RWPE1 (cell line): ENCODE data around the gene ATG2A.

Source experiments
- CTCF ChIA-PET: fragments of 350-600 bp; sonication (Branson Sonifier 250); formaldehyde crosslinking; extraction: SDS; loops from one replicate; lab custom pipeline; 2021; lab: Yijun Ruan, JAX
- POLR2A ChIA-PET: fragments of 400-600 bp; formaldehyde crosslinking; extraction: SDS; loops from one replicate; lab custom pipeline; 2020; ENCODE audit warnings: antibody characterized with exemption; ENCODE audit not compliant: low non-redundant PET; lab: Yijun Ruan, JAX
- DNase-seq: peaks from one replicate; pipeline ENCODE4 v3.0.0; 2012; ENCODE audit warnings: low spot score
- H3K27ac ChIP-seq: fragments of 450-650 bp; 2 replicates; pipeline ENCODE4 v1.5.1; 2017
- TF ChIP-seq, protein P1 (sequence below): fragments of 450-650 bp; conservative IDR thresholded peaks from 2 replicates; pipeline ENCODE4 v1.5.1; 2017; ENCODE audit warnings: low read depth, mild to moderate bottlenecking

ATG2A gene

DNA sequence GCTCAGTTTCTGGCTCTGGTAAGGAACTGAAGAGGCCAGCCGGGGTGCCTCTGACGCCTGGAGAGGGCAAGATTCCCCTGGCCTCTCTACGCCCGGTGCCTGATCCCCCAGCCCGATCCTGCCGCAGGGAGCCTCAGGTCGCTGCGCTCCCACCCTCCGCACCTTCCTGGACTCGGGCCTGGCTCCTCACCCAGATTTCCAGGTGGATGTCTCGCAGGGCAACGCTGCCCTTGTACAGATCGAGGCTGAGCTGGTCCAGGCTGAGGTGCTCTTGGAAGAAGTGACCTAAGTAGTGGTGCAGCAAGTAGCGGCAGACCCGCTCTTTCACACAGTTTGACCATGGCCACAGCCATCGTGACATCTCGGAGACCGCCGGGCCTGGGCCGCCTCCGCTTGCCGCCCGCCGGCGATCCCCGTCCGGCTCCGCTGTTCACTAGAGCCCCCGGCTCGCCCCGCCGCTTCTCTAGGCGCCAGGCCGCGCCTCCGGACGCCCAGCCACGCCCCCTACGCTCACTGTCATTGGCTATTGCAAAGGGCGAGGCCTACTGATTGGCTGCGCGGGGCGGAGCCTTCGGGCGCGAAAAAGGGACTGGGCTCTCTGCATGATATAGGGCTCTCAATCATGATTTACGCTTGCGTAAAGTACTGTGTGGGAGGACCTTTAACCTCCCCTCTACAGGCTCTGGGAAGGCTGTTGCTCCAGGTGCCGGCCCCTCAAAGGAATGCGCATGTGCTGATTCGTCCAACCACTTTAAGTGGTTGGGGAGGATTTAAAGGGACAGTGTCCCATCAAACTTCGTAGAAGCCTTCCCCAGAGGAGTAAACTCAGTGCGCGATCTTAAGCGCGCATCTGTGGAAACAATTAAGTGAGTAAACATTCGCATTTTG is at the start of gene ATG2A:
ATG2A (minus strand) TSS at position 435 of the 888 bp plus-strand sequence; CDS start at position 361, 74 bp downstream.
- ChIA-PET CTCF (interaction anchor here (0.6 to 1.8 kb wide), 4 partner anchors 32 to 398 kb away, joined by 3 to 5 read pairs (median 4); partner anchors contain the start of gene ARL2), POLR2A (no interaction called here)
- H3K27ac ChIP-seq: peak within 1 kb of the TSS; percentile 82
- DNase-seq: peak; percentile 98
- TF ChIP-seq, protein P1, sequence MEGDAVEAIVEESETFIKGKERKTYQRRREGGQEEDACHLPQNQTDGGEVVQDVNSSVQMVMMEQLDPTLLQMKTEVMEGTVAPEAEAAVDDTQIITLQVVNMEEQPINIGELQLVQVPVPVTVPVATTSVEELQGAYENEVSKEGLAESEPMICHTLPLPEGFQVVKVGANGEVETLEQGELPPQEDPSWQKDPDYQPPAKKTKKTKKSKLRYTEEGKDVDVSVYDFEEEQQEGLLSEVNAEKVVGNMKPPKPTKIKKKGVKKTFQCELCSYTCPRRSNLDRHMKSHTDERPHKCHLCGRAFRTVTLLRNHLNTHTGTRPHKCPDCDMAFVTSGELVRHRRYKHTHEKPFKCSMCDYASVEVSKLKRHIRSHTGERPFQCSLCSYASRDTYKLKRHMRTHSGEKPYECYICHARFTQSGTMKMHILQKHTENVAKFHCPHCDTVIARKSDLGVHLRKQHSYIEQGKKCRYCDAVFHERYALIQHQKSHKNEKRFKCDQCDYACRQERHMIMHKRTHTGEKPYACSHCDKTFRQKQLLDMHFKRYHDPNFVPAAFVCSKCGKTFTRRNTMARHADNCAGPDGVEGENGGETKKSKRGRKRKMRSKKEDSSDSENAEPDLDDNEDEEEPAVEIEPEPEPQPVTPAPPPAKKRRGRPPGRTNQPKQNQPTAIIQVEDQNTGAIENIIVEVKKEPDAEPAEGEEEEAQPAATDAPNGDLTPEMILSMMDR: no peak

DNA sequence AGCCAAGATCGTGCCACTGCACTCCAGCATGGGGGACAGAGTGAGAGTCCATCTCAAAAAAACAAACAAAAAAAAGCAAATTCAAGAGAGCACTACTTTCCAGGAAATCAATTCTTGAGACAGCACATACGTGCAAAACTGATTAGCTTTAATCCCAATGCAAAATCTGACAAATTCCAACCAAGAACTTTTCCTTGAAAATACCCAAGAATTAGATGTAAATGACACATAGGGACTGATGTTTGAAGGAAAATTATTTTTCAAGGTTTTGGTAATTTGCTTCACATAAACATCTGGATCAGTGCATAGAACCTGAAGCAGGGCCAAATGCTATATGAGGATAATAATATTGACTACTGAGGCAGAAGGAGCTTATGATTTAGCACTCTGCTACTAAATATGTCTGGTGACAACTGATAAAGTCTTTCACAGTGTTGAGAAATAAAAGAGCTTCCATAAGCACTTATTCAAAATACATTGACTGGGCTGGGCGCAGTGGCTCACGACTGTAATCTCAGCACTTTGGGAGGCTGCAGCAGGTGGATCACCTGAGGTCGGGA is 46.1 kb upstream of the ATG2A start:
- H3K27ac ChIP-seq: no peak overlapping the region
- TF ChIP-seq, protein P1: no peak
- DNase-seq: no peak
- CTCF ChIA-PET: no interaction called here
- POLR2A ChIA-PET: no interaction called here

DNA sequence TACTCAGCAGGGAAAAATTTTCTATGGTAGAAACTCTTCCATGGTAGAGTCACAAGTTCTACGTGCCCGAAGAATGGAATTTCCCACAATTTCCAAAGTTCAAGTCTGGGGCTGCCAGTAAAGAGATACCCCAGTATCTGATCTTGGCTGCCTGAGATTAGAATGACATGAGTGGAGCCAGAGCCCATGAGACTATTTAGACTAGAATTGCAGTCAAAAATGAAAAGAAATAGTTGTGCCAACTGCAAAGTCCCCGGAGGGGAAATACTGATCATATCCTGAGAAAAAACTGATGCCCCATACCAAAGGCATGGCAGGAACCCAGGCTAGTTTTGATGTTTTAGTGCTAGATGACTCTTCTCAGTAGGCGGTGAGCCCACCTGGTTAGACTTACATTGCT is 43.7 kb upstream of the ATG2A start:
- CTCF ChIA-PET: no interaction called here
- DNase-seq: no peak

DNA sequence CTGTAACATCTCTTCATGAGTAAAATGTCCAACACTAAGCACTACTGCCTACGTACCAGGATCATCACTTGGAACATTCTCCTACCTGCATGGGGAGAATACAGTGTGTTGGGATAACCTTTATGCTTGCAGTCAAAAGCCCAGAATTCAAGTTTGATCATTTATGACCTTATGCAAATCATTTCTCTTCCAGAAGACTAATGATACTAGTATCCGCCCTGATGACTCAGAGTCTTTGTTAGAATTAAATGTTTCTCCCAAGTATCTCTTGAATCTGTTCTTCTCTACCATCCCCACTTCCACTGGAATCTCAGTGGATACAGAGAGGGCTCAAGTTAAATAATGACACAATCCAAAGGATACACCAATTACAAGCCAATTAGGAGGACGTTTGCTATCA is 42.5 kb upstream of the ATG2A start:
- no peak overlapping the region for H3K27ac ChIP-seq
- no peak for DNase-seq
- POLR2A ChIA-PET: no interaction called here
- TF ChIP-seq, protein P1: no peak
- CTCF ChIA-PET: no interaction called here

More for the DNA sequence above, 43.7 kb upstream of the ATG2A start:
- TF ChIP-seq, protein P1: no peak
- no peak overlapping the region for H3K27ac ChIP-seq
- POLR2A ChIA-PET: no interaction called here

DNA sequence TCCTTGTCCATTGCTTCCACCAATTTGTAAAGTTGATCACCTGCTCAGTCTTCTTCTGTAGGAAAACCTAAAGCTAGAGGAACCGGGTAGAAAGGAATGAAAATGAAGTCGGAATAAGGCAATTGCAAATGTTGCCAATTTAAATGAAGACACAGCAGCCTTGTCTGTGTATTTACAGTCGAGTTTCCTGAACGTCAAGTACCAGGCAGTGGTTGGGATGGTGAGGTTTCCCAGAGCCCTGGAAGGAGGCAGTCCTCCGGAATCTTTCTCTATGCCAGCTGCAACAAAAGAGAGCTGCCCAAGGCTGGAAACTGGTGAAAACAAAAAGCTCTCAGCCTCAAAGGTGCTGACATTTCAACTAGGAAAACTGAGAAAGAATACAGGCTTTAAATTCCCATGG is 37.2 kb upstream of the ATG2A start:
- TF ChIP-seq, protein P1: no peak
- H3K27ac ChIP-seq: no peak overlapping the region
- ChIA-PET CTCF (no interaction called here), POLR2A (no interaction called here)
- no peak for DNase-seq

DNA sequence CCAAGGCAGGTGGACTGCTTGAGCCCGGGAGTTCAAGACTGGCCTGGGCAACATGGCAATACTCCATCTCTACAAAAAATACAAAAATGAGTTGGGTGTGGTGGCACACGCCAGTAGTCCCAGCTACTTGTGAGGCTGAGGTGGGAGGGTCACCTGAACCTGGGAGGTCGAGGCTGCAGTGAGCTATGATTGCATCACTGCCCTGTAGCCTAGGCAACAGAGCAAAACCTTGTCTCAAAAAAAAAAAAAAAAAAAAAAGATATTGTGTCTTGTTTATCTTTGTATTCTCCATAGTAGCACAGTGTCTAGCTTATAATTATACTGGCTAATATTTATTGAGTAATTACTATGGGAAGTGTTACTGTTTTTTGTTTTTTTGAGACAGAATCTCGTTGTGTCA is 34.5 kb upstream of the ATG2A start:
- CTCF ChIA-PET: interaction anchor here (0.6 to 1.3 kb wide), 2 partner anchors 9 to 63 kb away, joined by 3 to 5 read pairs; no protein-coding TSS in a partner anchor
- no peak overlapping the region for H3K27ac ChIP-seq
- POLR2A ChIA-PET: no interaction called here

More for the DNA sequence above, 34.5 kb upstream of the ATG2A start:
- TF ChIP-seq, protein P1: no peak
- no peak for DNase-seq
